Measurements from ENCODE around the gene SH3BP5. TPM values are rescaled to one million over a fixed set of nuclear protein-coding genes. Genes with fewer than 3 reads are reported as not detected.
A peak's percentile ranks its signal among the peaks of the same experiment; 100 is the strongest.

The SH3BP5 gene
- total RNA-seq, 1 experiment from 2014 or later = 21.0 TPM

DNA sequence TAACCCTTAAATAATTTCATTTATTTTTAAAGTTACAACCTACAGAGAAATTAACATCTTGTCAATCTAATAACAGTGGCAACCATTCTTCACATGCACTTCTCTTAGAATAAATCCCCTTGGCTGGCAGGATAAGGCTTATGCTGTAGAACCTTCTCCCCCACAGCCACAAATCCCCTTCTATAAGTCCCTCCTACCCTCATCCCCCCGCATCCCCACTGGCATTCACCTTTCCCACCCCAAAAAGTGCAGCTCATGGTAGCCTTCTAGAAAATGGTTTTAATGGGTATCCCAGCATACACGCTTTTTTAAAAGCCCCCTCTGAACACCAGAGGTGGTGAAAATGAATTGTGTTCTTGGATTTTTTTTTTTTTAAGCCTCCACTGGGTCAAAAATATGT, 77.2 kb downstream of the SH3BP5 start:
- no peak for DNase-seq (ENCODE audit: low read depth)

DNA sequence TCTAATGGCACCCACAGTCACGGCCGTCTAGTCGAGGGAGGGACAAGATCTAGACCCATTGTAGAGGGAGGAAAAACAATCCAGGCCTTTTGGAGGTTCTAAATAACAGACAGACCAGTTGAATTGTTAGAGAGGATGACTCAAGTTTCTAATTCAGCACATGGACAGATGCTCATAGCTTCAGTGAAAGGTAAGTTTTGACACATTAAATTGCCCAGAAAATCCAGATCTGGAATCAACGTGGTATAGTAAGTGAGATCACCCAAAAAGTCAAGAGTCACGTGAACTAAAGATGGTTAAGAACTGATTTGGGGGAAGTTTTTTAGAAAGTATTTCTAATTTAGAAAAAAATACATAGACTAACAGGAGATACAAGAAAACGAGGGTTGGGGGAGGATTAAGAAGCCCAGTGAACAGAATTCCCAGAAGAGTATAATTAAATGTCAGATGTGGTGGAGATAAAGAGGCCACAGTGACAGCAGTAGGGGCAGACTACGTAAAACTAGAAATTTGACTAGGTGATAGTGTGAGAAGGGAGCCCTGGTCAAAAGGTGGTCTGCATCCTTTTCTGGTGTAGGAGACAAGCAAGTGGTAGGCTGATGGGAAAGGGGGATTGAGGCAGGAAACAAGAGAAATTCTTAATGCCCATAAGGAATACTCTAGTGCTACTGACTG, 79.2 kb downstream of the SH3BP5 start:
- DNase-seq (ENCODE audit: low read depth) = no peak

DNA sequence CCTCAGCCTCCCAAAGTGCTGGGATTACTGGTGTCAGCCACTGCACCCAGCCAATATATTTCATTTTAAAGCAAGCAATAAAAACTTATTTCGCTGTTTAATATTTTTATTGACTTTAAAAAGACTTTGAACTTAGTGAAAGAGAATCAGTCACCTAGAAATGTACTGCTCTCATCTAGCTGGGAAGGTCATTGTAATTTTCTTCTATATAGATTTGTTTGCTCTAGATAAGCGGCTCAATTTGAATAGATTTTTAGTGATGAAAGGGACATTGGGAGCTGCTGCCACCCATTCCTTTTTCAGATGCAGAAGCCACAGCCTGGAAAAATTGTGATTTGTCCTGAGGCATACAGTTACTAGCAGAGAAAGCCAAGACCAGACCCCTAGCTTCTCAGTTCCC, 86.2 kb downstream of the SH3BP5 start:
- DNase-seq (ENCODE audit: low read depth) = no peak

DNA sequence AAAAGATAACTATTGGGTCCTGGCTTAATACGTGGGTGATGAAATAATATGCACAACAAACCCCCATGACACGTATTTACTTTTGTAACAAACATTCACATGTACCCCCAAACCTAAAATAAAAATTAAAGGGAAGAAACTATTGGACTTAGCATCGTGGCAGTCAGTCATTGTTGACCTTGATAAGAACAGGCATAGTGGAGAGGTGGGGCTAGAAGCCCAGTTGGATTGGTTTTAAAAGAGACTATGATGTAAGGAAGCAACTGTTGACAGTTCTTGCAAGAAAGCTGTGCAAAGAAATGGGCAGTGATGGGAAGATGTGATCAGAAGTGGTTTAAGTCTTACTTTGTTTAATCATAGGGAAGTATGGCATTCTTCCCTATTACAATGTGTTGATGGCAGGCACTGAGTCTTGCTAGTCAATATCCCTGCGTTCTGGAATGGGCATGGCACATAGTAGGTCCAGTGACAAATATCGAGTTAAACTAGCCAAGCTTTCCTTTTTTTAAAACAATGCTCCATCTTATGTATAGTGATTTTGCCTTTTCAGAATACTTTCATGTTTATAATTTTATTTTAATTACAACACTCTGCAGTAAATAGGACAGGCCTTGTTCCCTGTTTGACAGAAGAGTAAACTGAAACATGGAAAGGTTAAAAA, 88.4 kb downstream of the SH3BP5 start:
- no peak for DNase-seq (ENCODE audit: low read depth)

DNA sequence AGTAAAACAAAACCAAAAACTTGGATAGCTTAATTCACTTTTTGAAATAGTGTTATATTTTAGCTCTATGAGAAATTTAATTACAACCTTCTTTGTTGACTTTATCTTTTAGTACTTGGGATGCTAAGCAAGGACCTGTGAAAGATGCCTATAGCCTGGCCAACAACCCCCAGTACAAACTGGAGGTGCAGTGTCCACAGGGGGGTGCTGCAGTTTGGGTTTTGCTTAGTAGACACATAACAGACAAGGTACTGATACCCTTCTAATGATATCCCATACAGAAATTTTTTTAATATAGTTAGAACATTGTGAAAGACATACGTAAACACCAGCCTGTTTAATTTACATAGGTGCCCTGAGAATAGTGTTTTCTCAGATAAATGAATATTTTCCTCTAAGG, 91.0 kb downstream of the SH3BP5 start:
- DNase-seq (ENCODE audit: low read depth) = peak; percentile 19

DNA sequence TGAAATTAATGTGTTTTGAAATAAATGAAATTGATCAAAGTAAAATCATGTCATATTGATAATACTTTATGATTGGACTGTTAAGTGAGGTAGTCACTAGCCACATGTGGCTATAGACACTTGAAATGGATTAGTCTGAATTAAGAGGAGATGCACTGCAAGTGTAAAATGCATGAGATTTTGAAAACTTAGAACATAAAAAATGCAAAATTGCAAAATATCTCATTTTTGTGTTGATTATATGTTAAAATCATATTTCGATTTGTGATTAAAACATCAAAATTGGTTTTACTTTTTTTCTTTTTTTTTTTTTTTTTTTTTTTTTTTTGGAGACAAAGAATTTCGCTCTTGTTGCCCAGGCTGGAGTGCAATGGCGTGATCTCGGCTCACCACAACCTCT, 103.1 kb downstream of the SH3BP5 start:
- DNase-seq (ENCODE audit: low read depth) = no peak

DNA sequence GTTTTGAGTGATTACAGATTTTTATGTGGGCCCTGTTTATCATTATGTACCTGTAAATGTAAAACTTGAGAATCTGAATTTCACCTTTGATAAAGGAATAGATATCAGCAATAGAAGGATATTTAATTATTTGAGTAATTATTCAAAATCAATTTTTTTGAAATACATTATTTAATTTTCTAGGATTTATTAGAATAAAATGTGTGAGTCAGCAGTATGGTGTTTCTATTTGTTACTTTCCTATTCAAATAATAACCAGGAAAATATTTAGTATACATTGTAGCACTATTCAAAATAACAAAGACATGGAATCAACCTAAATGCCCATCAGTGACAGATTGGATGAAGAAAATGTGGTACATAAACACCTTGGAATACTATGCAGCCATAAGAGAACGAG, 104.2 kb downstream of the SH3BP5 start:
- no peak for DNase-seq (ENCODE audit: low read depth)

DNA sequence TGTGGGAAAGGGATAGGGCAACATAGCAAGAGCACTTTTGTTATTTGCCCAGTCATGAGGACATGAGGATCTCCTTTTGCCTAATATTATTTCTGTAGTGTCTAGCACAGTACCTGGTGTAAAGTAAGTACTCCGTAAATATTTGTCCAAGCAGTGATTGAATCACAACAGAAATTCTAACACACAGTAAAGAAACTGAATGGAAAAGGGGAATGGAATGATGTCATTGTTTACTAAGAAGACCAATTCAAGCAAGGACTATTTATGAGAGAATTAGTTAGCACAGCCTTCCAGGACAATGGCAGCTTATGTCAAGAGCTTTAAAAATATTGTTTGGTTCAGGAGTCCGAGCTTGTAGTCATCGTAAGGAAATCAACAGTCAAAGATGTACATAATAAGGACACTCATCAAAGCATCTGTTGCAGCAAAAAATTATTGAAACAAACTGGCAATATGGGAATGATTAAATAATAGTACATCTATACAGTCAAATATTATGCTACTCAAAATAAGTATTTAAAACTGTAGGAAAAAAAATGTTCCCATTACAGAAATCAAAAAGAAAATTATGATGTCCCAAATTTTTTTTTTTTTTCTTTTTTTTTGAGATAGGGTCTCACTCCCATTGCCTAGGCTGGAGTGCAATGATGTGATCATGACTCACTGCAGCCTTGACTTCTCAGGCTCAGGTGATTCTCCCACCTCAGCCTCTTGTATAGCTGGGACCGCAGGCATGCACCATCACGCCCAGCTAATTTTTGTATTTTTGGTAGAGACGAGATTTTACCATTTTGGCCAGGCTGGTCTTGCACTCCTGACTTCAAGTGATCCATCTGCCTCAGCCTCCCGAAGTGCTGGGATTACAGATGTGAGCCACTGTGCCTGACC, 108.5 kb downstream of the SH3BP5 start:
- DNase-seq (ENCODE audit: low read depth) = no peak

DNA sequence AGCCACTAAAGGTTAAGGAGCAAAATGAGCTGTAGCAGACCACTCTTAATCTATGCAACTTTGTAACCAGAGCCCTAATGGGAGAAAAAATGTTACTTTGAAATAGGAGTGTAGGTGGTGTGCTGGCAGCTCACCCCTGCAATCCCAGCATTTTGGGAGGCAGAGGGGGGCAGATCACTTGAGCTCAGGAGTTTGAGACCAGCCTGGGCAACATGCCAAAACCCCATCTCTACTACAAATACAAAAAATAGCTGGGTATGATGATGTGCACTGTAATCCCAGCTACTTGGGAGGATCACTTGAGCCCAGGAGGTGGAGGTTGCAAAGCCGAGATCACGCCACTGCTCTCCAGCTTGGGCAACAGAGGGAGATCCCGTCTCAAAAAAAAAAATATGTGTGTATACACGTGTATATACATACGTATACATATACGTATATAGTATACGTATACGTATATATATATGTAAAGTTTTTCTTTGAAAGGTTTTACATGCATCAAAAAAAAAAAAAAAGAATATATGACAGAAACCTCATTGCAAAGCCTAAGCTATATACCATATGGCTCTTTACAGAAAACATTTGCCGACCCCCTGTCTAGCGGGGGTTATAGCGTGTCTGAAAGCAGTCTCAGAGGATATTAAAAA, 110.7 kb downstream of the SH3BP5 start:
- DNase-seq (ENCODE audit: low read depth) = no peak

DNA sequence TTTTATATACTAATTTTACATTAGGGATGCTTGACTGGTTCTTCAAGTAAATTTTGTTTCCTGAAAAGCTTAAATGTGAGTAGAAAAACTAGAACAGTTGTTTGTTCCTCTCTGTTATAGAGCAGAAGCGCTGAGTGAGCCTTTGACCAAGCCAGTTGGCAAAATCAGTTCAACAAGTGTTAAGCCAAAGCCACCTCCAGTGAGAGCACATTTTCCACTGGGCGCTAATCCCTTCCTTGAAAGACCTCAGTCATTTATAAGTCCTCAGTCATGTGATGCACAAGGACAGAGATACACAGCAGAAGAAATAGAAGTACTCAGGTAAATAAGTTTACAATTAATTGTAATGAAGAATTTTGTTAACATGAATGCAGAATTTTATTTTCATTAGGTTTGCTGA, 111.7 kb downstream of the SH3BP5 start:
- no peak for DNase-seq (ENCODE audit: low read depth)

DNA sequence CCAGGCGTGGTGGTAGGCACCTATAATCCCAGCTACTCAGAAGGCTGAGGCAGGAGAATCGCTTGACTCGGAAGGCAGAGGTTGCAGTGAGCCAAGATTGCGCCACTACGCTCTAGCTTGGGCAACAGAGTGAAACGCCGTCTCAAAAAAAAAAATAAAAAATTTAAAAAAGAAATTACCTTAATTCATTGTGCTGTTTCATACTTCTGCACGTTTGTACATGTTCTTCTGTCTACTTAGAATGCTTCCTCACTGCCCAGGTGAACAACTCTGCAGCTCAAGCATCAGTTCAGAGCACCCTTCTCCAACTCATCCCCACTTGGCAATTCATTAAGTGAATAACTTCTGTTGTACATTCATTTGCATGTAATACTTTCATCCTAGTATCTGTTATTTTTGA, 112.3 kb downstream of the SH3BP5 start:
- no peak for DNase-seq (ENCODE audit: low read depth)

DNA sequence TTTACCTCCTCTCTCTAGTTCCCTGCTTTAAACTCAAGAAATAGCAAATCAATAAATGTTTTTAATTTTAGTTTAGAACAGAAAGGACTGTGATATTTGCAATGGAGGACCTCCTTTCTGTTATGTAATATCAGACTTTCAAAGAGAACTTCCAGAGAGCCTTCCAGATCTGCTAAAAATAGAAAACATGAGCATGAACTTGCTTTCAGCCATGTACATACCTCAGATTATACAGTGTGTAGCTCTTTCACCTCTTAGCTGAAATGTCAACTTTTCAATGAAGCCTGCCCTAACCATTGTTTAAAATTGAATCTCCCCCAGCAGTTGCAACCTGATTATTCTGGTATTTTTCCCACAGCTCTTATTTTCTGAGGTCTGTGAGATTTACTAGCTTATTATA, 113.7 kb downstream of the SH3BP5 start:
- no peak for DNase-seq (ENCODE audit: low read depth)

DNA sequence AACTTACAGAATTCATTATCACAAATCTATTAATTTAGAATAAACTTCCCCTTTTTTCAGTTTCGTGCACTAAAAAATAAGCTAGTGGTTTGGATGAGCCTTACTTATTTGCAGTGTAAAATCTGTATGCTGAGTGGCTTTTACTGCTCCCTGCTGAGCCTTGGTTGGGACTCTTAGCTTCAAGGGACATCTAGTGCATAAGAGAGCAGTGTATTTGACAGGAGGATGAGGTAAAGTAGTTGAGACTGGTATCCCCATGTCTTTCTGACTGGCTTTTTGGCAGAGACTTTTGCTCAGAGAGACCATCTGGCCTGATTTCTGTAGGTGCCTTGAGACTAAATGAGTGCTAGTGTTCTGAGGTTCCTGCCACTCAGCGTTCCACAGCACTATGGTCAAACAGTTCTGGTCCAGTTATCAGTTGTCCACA, 114.5 kb downstream of the SH3BP5 start:
- DNase-seq (ENCODE audit: low read depth) = no peak

DNA sequence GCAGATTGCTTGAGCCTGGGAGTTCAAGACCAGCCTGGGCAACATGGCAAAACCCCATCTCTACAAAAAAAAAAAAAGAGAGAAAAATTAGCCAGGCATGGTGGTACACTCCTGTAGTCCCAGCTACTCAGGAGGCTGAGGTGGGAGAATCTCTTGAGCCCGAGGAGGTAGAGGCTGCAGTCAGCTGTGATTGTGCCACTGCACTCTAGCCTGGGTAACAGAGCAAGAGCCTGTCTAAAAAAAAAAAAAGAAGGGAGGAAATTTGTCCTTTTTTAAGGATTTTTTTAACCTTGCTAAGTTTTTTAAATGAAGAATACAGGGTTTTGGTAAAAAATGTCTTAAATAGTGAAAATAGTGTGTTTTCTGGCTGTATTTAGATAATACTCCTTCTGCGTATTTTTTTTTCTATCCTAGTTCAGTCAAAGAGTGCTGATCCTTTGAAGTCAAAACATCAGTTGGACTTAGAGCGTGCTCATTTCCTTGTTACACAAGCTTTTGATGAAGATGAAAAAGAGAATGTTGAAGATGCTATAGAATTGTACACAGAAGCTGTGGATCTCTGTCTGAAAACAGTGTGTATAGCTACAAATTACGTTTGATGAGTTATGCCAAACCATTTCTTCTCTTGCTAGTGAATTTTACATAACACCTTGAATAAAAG, 115.2 kb downstream of the SH3BP5 start:
- no peak for DNase-seq (ENCODE audit: low read depth)

DNA sequence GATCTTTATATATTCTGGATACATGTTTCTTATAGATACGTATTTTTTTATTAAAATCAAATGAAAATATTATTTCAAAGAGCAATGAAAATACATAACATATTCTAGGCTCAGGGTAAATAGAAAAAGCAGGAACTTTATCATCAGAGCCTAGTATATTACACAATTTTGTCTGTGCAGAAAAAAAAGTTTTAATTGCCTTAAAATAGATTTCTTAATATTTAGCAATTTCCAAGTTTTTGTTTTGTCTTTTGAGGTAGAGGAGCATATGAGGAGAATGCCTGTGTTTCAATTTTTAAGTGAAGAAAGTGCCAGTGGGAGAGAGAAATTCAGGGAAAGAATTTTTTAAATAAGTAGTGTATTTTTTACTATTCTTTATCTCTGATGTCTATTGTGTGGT, 115.9 kb downstream of the SH3BP5 start:
- no peak for DNase-seq (ENCODE audit: low read depth)

DNA sequence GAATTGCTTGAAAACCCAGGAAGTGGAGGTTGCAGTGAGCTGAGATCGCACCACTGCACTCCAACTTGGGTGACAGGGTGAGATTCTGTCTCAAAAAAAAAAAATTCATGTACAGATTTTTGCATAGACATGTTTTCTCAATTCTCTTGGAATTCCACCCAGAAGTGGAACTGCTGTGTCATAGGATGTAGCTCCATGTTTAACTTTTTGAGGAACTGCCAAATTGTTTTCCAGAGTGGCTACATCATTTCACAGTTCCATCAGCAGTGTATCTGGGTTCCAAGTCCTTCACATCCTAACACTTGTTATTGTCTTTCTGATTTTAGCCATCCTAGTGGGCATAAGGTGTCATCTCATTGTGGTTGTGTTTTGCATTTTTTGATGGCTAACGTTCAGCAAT, 116.4 kb downstream of the SH3BP5 start:
- no peak for DNase-seq (ENCODE audit: low read depth)

DNA sequence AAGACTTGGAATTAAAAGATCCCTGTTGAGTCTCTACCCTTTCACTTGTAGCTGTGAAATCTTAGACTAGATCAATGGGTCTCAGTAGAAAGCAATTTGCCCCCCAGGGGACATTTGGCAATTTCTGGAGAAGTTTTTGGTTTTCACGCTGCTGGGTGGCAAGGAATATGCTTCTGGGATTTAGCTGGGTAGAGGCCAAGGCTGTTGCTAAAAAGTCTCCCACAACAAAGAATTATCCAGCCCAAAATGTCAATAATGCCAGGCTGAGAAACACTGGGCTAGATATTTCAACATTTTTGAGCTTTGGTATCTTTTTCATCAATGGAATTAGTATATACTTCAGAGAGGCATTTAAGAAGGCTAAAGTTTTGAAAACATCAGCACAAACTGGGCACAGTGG, 117.6 kb downstream of the SH3BP5 start:
- no peak for DNase-seq (ENCODE audit: low read depth)

DNA sequence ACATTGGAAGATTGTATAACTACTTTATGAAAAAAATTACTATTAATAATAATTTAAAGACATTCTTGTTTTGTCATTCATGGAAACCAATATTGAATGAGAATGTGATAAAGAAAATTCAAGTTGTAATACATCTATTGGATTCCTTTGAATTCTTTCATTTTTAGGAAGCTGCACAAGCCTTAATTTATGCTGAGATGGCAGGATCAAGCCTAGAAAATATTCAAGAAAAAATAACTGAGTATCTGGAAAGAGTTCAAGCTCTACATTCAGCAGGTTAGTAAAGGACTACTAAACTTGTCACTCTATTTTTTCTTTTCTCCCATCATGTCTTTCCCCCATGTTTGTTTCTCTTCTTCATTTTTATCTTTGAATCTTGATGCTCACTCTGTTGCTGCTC, 120.4 kb downstream of the SH3BP5 start:
- no peak for DNase-seq (ENCODE audit: low read depth)

DNA sequence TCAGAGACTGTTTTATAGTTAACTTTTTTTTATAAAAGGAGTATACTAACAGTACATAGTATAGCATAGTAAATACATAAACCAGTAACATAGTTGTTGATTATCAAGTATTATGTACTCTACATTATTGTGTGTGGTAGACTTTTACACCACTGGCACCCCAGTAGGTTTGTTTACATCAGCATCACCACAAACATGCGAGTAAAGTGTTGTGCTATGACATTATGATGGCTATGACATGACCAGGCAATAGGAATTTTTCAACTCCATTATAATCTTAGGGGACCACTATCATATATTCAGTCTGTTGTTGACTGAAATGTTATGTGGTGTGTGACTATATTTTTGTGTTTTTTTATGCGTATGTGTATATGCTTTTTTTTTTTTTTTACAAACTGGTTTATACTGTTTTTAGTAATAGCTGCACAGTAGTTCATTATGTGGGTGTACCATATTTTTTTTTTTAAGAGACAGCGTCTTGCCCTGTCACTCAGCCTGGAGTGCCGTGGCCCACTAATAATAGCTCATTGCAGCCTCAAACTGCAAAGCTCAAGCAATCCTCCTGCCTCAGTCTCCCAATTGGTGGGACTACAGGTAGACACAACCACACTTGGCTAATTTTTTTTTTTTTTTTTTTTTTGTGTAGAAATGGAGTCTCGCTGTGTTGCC, 124.4 kb downstream of the SH3BP5 start:
- DNase-seq (ENCODE audit: low read depth) = no peak

DNA sequence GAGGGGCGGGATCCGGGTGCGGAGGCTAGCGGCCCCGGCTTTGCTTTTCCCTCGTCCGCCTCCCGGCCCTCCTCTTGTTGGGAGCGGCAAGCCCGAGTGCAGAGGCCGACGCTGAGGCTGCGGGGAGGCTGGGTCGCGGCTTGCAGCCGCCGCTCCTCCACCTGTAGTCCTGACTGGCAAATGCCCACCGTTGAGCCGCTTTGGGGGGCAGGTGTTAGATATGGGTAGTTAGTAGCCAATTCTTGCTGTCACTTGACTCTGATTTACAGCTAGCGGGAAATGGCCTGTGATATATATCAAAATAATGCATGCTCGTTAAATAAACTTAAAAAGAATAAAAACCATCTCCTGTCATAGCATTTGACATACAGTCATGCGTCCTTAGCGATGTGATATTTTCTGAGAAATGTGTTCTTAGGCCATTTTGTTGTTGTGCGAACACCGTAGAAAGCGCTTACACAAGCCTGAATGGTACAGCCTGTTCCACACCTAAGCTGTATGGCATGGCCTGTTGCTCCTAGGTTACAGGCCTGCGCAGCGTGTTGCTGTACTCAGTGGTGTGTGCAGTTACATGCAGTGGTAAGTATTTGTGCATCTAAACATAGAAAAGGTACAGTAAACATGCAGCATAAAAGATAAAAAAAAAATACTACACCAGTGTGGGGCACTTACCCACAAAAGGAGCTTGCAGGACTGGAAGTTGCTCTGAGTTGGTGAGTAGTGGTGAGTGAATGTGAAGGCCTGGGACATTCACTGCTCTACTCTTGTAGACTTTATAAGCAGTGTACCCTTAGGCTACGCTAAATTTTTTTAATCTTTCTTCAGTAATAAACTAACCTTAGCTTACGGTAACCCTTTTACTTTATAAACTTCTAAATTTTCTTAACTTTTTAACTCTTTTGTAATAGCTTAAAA, 125.5 kb downstream of the SH3BP5 start:
- DNase-seq (ENCODE audit: low read depth) = peak; percentile 9

All from Daoy (cell line).